ENCODE data around the gene SCEL.

GRCh38 chr13:77523834-77524728, 11.4 kb upstream of the SCEL start:
- TF ChIP-seq EZH2 (IDR thresholded peaks at IDR 0.05) (no peak), POLR2AphosphoS5 (IDR thresholded peaks at IDR 0.05; ENCODE audit: borderline replicate concordance, low read depth, low read length) (no peak)

Measured in SK-N-MC (cell line).